Measurements from ENCODE around the gene SND1.
"Not testable (repeated sequence)": the region's sequence is repeated elsewhere in the genome, so short reads cannot be mapped to it uniquely, and the experiment has no call there.

Gene SND1

DNA sequence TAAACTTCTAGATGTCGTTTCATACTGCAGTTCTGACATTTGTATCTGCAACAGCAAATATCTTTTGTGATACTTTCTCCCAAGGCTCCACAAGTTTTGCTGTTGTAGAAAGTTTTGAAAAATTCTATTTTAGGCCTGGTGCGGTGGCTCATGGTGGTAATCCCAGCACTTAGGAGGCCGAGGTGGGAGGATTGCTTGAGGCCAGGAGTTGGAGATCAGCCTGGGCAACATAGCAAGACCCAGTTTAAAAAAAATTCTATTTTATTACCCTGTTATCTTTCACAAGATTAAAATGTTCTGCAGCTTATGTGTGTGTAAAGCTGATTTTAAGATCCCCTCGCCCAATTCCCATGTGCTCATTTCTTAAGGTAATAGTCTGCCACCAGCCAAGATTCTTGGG, 1.4 kb downstream of the SND1 start:
- no peak for DNase-seq

DNA sequence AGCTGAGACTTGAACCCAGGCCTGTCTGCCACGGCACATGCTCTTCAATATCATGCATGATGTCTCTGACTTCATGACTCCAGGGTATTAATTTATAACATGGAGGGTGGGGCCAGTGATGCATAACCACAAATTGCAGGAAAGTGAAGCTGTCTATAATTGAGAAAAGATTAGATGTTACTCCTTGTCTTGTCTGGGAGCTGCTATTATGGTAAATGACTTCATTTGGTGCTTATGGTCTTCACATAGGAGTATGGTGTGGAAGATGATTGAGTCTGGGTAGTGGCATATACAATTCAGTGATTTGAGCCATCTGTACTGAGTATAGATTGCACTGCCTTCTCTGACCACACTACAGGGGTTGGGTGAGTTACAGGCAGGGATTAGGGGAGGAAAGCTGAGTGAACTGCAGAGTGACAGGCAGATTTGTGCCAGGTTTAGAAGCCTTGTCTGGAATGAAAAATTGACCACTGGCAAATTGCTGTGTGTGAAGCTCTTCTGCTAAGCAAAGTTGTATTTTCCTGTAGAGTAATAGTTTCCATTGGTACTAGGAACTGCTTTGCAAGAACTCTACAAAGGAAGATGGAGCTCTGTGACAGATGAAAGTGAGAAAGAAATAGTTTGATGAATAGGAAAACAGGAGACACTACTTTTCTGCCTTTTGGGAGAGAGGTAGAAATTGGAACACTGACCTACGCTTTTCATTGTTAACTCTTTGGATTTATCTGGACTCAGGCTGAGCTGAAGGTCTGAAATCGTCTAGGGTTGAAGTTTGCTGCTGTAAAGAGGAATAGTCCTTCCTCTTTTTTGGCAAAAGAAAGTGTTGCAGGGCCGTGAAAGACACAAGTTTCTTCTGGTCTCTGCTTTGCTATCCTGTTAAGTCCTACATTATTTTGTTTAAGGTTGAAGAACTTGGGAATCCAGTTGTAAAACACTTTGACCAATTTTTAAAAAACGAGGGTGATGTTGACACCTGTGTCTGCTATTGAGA, 2.7 kb downstream of the SND1 start:
- no peak for DNase-seq

DNA sequence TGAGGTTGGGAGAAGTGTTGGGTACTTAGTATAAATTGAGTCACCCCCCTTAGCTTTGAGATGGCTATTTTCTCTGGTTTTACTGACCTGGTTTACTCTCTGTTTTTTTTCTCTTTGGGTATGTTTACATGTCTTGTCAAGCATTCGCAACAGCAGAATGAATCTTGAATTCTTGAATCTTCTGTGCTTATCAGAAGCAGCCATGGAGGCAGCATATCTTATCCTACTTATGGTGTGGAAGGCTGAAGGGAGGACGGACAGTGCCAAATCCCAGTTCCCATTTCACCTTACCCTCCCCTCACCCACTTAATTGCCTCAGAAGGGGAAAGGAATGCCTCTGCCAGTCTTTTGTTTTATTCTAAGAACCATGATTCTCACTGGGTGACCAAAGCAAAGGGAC, 3.7 kb downstream of the SND1 start:
- no peak for DNase-seq

DNA sequence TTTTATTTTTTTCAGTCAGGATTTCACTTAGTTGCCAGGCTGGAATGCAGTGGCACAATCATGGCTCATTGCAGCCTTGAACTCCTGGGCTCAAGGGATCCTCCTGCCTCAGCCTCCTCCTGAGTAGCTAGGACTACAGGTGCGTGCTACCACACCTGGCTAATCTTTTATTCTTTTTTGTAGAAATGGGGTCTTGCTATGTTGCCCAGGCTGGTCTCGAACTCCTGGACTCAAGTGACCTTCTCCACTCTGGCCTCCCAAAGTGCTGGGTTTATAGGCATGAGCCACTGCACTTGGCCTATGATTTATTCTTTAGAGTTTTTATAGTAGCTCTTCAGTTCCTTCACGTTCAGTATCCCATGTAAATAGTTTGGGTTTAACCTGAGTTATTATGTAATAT, 5.5 kb downstream of the SND1 start:
- DNase-seq: no peak

DNA sequence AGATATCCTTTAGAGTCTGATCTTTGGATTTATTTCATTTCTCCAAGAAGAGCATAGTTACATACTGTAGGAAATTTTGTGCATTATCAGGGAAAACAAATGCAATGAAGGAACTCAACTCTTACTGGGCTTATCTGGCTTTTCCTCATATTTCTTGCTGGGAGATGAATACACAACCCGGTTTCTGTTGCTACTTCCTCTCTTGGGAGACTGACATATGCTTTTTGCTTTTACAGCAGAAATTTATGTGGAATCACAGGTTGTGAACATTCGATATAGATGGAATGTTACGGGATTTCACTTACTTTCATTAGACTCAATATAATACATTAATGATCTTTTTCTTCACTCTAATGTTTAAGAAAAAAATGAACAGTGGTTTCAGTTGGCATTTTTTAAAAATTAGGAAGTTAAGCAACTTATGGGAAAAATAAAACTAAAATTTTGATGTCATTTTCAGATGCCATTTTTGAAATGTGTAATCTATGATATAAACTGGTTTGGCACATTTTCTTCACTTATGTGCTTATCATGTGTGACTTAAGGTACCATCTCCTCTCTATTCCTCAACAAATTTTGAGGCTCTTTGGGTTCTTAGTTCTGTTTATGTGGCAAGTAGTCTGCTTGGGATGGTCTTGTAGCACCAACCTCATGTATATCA, 7.1 kb downstream of the SND1 start:
- DNase-seq: no peak

DNA sequence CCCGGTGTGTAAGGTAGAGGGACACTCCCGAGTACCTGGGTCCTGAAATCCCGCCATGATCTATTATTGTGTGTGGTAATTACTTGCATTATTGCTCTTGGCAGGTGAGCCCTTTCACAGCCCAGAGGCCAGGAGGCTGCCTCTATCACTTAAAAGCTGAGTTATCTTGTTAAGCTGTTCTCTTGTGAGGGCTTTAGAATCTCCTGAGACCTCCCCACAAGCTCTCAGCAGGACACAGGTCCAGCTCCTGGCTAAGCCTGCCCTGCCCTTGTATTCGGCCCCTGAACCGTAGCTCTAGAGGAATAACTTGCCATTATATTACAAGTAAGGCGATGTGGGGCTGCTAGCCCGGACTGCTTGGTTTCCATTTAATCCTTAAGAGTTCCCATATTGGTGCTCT, 13.9 kb downstream of the SND1 start:
- DNase-seq: no peak

DNA sequence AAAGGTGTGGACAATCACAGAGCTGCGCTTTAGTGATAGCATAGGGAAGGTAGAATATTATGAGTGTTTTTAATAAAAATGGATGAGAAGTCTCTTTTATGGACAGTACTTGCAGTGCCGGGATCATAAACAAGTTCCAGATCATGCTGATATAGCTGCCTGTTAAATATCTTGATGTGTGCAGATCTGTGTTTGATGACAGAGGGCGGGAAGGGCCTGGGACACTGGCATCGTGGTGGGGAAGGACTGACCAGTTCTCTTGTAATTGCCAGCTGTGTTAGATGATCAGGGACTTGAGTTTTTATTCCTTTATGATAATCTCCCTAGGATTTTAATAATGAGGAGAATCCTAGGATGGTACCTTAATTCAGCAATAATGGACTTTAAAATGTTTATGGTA, 14.6 kb downstream of the SND1 start:
- DNase-seq: no peak

DNA sequence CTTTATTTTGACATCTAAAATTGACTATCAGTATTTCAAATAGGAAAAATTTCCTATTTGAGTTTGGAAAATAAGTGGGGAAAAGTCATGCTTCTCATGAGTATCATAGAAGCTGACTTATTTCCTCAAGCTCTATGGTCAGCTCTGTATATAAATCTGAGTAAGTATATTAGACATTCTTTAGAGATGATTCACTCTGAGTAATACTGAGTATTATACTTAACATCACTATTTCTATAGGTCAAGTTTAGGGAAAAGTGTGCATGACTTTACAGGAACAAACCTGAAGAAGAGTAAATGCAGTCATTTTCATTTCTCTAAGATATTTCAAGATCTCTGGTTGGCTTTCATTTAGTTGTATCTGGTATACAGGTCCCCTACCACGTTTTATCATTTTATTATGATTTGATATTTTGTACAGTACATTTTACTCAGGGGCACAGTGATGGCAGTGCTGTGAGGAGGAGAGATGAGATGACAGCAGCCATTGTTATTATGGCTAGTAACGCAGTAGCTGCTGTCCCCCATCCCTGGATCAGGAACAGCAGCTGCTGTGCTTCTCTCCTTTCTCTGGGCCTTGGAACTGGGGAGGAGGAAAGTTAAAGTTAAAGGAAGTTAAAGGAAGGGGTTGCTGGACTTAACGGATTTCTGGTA, 15.2 kb downstream of the SND1 start:
- DNase-seq: no peak

DNA sequence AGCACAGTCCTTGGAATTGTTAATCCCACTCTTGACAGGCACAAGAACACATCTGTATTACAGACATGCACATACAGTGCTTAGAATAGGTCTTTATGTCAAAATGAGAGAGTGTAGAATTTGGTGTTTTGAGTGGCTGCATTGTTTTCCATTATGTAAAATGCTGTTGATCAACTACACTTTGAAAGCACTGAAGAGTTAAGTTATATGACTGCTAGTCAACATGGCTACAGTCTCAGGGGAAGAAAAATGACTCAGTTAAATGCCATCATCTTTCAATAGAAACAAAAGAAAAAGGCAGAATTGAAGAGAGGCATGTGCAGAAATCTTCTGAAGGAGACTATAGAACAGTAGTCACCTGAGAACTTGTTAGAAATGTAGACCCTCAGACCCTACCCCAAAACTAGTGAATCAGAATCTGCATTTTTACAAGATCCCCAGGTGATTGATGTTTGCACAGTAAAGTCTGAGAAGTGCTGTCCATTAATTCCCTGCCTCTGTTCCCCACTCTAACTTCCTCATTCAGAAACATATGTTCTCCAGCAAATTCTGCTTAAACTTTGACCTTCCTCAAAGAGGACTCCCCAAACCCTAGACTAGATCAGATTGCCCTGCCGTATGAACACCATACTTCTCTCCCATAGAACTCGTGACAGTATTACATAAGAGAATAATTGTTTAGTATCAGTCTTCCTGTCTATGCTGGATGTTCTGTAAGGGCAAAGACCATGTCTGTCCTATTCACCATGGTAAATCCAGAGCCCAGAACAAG, 16.0 kb downstream of the SND1 start:
- DNase-seq: no peak

DNA sequence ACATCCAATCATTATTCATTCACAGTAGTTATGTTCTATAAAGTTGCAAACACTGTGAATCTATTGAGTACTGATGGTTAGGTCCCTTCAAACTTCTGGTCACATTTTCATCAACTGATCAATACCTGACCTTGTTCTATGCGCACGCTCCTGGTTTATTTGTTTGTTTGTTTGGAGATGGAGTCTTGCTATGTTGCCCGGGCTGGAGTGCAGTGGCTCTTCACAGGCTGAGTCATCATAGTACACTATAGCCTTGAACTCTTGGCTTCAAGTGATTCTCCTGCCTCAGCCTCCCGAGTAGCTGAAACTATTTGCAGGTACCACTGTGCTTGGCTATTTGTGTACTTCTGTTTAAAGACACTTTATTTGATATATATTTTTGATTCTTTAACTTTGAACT, 19.3 kb downstream of the SND1 start:
- DNase-seq: no peak

DNA sequence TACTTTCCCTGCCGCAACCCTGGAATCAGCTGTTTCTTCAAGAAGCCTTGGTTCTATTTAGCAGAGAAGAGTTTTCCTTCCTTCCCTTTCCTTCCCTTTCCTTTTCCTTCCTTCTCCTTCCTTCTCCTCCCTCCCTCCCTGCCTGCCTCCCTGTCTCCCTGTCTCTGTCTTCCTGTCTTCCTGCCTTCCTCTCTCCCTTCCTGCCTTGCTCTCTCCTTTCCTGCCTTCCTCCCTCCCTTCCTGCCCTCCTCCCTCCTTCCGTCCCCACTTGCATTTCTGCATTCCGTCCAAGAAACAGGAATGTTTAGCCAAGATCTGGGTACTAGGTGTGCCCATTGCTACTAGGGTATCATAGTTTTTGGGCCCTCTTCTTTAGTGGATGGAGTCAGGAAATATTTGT, 21.9 kb downstream of the SND1 start:
- DNase-seq: no peak

DNA sequence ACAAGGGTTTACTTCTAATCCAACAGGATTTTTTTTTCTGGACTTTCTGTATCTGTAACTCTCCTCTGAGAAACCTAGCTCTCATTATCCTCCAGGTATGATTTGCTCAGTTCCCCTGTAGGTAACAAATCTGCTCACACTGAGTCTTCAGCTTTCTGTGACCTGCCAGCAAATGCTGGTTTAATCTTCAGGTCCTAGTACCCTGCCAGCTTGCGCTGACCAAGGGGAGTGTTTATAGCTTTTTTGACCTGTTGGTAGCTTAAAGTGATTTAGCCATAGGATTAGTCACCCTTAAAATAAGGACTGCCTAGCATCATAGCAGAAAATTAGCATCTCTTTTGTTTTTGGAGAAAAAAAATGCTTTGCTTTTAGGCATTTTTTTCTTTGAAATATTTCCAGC, 22.4 kb downstream of the SND1 start:
- DNase-seq: no peak

DNA sequence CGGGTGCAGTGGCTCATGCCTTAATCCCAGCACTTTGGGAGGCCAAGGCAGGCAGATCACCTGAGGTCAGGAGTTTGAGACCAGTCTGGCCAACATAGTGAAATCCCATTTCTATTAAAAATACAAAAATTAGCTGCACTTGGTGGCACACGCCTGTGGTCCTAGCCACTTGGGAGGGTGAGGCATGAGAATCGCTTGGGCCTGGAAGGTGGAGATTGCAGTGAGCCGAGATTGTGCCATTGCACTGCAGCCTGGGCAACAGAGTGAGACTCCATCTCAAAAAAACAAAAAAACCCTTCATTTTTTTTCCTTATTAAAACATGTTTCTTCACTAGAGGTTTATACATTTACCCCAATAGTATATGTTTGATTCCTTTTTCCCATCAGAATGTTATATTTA, 22.9 kb downstream of the SND1 start:
- not testable (repeated sequence) for DNase-seq

DNA sequence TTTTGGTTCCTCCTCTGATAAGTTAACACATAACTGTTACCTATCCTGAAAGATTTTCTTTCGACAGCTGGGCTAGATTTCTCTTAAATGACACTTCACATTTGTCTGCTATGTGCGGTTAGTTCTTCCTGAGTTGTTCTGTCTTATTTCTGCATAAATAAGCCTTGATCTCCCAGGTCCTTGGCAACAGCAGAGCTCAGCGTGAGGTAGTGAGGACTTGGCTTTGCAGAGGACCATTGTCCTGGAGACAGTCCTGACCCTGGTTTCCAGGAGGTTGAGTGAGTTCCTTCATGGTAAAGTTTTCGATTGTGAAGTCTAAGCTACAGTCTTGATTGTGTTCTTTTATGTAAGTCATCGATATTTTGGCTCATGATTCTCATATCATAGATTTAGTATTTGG, 23.7 kb downstream of the SND1 start:
- no peak for DNase-seq

DNA sequence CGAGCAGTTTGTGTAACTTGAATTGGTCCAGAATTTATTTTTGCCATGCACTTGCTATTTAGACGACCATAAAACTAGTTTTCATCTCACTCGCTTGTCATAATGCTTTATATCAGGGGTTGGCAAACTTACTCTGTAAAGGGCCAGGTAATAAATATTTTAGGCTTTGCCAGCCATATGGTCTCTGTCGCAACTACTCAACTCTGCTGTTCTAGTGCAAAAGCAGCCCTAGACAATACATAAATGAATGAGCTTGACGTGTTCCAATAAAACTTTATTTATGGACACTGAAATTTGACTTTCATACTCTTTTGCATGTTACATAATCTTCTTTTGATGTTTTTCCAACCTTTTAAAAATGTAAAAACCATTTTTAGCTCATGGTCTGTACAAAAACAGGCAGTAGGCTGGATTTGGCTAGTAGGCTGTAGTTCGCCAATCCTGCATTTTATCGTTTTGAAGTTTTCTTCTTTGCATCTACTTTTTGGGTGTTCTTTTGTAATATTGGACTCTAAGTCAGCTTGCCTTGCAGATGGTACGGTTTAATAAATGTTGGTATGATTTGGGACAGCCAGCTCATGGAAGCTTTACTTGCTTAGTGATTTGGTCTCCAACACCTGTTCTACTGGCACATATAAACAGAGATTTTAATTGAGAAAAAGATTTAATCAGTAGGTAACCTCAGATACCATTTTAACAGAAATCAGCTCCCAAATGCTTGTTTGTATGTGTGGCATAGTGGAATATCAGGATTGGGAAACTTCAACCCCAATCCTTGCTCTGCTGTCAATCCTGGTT, 25.6 kb downstream of the SND1 start:
- no peak for DNase-seq

DNA sequence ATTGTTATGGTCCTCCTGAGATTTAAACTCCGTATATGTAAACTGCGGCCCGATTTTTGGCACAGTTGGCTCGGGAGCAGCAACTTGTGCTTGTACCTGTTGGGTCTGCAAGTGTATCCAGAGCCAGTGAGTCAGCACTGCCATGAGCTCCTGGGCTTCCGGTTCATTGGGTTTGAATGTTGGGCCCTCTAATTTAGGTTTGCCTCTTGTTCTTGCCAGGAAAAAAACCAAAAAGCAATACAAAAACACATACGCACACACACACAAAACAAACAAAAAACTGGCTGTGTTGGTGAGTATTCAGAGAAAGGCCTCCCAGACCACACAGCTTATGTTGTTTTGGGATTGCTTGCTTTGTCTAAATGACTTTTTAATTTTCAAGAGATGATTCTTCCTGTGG, 26.3 kb downstream of the SND1 start:
- DNase-seq: no peak

DNA sequence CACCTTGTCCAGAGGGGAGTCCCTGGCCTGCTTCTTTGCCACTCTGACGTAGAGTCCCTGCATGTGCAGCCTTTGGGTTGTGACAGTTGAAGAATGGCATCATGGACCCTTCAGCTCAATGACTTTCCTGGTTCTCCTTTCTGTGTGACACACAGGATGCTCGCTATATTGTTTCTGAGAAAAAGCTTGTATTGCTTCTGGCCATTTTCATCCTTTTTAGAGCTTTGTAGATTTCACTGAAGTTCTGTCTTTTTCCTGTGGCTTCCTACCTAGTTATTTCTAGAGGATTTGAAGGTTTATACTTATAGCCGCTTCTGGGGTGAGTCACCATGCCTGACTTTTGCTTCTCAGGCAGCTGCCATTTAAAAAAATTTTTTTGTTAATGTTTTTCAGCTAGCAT, 27.0 kb downstream of the SND1 start:
- DNase-seq: no peak

DNA sequence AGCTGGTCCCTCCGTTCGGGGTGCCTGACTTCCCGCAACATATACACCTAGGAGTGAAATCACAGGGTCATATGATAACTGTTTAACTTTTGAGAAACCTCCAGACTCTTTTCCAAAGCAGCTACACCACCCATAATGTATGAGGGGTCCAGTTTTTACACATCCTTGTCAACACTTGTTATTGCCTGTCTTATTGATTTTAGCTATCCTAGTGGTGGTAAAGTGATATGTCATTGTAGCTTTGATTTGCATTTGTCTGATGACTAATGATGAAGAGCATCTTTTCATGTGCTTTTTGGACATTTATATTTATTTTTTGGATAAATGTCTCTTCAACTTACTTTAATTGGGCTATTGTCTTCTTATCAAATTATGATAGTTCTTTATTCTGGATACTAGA, 29.0 kb downstream of the SND1 start:
- no peak for DNase-seq

DNA sequence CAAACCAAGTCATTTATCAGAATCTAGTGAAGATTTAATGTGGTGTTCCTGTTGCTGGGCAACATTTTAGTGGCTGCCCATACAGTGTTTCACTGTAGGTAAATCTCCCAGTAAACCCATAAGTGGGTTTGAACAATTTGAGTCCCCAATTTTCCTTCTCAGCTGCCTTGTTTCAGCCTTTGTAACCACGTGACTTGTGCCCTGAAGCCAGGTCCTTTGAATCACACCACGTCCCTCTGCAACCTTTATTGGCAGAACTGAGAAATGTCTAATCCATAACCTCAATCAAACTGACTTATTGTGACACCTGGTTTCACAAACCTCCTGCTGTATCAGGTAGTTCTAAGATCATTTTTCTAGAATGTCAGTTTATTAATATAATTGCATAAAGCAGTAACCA, 30.1 kb downstream of the SND1 start:
- no peak for DNase-seq

DNA sequence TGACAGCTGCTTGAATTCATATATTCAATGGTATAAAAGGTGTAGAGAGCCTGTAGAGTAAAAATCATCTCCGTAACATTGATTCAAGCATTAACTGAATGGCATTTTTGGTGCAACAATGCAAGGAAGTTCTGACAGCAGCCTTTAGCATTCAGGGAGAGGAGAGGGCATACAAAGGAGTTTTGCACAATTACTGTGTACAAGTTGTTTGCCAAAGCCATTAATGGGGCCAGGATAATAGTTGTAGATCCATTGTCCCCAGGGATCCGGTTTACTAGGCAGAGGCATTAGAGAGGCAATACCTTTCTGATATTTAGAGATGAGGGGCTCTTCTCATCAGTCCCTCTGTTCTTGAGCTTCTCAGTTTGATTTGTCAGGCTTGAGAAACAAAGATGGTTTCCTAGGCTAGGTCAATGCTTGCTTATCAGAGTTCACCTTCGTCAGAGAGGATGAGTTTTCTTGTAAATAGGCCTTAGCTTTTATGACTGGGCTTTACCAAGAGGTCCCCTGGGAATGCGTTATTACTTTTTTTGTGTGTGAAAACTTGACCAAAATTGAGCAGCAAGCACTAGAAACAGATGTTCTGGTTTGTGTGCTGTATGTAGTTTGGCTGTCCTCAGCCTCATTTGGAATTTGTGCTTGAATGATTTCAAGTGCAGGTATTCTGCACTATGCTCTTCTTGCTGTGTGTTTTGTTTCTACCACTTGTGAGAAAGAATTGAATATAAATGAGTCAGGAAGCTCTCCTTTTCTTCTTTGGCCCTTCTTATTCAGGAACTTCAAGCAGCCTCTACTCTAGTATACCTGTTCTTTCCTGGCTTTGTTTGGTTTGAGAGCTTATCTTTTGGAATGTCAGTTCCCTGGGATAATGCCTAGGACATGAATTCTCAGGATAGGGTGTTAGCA, 32.0 kb downstream of the SND1 start:
- no peak for DNase-seq

DNA sequence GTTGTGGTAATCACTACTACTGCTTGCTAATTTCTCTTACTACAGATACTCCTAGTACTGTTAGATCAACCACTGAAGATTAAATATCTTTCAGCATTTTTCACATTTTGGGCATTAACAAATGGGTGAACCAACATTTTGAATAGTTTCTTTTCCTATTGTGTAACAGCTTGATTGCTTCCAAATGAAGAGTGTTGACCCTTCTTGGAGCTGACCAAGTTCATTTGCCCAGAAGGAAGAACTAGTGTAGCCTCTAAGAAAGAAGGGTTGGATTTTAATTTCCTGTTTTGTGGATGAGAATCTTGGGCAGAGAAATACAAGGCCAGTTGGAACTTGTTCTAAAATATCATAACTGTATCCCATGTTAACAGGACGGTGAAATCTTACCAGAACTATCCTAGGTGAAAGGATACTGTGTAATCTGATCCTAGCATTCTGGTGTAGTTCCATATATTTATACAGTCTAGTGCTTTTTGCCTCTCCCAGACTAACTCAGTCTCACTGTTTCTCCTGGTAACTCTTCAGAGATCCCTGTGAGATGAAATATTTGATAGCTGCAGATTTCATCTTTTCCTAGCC, 37.3 kb downstream of the SND1 start:
- no peak for DNase-seq

All from stimulated activated CD8-positive, alpha-beta memory T cell treated with anti-CD3 and anti-CD28 coated beads, Interleukin-4, amount 100 ng/mL, for 48 hours (primary cell).